Endothelial cell of hepatic sinusoid (primary cell): ENCODE data around the gene NRP2.

Experiments
- in situ Hi-C: cut with HindIII; loops from 2 replicates; pipeline ENCODE4 v1.10.0; 2017; ENCODE audit warnings: low sequenced_read_pairs

NRP2 gene, protein sequence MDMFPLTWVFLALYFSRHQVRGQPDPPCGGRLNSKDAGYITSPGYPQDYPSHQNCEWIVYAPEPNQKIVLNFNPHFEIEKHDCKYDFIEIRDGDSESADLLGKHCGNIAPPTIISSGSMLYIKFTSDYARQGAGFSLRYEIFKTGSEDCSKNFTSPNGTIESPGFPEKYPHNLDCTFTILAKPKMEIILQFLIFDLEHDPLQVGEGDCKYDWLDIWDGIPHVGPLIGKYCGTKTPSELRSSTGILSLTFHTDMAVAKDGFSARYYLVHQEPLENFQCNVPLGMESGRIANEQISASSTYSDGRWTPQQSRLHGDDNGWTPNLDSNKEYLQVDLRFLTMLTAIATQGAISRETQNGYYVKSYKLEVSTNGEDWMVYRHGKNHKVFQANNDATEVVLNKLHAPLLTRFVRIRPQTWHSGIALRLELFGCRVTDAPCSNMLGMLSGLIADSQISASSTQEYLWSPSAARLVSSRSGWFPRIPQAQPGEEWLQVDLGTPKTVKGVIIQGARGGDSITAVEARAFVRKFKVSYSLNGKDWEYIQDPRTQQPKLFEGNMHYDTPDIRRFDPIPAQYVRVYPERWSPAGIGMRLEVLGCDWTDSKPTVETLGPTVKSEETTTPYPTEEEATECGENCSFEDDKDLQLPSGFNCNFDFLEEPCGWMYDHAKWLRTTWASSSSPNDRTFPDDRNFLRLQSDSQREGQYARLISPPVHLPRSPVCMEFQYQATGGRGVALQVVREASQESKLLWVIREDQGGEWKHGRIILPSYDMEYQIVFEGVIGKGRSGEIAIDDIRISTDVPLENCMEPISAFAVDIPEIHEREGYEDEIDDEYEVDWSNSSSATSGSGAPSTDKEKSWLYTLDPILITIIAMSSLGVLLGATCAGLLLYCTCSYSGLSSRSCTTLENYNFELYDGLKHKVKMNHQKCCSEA

DNA sequence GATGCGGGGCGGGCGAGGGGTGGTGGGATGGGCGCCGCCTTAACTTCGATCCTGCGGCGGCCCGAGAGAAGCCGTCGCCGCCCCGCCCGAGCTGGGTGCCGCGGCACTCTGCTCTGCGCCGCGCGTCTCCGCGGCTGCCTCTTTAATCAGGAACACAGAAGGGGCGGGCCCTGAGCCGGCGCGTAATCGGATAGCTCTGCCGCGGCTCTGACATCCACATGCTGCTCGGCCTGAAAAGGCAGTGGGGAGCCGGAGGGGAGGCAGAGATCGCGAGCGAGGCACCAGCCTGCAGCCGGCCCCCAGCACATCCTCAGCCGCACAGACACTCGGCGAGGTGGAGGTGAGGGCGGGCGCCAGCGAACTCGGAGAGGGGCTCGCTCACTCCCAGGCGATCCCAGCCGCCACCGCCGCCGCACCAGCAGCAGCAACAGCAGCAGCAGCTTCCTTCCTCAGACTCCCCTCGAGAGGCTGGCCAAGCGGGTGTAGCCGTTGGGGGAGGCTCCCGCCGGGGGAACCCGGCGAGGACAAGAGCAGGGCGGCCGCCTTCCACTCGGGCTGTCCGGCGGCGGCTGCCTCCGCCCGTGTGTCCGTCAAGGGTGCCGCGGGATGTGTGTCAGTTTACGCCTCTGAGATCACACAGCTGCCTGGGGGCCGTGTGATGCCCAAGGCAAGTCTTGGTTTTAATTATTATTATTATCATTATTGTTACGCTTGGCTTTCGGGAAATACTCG, at the start of gene NRP2:
Gene NRP2 (plus strand): TSS at position 263 of the 732 bp plus-strand sequence. CDS start 790 bp downstream, outside the sequence.
- in situ Hi-C loops, result no loop called here

DNA sequence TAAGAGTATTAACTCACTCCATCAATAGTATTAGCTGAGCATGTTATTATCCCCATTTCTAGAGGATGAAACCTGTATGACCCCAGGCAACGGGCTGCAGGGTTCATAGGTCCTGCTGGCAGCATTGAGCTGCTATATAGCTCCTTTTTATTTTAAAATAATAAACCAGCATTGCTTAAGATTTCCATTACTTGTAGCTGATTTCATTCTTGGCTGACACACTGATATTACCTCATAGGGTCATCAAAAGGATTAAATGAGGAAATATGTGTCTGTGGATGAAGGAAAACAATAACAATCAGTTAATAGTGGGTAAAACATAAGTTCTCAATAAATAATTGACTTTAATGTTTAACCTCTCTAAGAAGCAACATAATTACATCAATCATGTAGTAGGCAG, 48.3 kb upstream of the NRP2 start:
- in situ Hi-C loops, result no loop called here

DNA sequence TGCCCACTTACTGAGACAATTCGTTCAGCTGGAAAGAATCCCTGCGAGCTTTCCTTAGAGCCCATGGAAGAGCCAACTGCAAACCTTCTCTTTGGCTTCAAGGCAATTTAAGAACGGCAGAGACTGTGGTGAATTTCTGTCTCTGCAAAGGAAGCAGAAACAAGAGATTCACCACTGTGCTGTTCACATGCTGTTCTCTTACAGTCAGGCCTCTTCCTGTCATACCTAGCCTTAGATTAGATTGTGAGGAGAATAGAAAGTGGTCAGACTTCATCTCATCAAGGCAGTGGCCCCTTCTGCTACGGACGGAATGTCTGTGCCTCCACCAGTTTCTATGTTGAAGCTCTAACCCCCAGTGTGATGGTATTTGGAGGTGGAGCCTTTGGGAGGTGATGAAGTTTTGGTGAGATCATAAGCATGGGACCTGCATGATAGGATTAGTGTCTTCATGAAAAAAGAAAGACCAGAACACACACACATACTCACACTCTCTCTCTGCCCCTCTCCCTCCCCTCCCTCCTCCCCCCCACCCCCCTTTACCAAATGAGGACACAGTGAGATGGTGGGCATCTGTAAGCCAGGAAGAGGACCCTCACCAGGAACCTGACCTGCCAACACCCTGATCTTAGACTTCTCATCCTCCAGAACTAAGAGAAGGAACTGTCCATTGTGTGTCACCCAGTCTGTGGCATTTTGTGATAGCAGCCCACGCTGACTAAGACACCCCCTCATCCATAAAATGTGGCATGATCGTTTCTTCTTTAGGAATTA, 45.6 kb upstream of the NRP2 start:
- in situ Hi-C loops, result no loop called here

DNA sequence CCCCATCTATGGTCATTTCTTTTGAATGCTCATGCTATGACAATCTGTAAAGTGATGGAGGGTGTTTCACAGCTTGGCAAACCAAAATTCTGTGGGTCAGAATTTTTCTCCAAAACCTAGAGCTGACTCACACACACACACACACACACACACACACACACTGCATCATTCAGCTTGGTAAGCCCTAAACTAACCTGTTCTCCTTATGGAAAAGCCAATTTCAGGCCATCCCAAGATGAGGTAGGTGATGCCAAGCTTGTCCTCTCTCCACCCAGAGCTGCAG, 45.0 kb upstream of the NRP2 start:
- in situ Hi-C loops, result no loop called here

DNA sequence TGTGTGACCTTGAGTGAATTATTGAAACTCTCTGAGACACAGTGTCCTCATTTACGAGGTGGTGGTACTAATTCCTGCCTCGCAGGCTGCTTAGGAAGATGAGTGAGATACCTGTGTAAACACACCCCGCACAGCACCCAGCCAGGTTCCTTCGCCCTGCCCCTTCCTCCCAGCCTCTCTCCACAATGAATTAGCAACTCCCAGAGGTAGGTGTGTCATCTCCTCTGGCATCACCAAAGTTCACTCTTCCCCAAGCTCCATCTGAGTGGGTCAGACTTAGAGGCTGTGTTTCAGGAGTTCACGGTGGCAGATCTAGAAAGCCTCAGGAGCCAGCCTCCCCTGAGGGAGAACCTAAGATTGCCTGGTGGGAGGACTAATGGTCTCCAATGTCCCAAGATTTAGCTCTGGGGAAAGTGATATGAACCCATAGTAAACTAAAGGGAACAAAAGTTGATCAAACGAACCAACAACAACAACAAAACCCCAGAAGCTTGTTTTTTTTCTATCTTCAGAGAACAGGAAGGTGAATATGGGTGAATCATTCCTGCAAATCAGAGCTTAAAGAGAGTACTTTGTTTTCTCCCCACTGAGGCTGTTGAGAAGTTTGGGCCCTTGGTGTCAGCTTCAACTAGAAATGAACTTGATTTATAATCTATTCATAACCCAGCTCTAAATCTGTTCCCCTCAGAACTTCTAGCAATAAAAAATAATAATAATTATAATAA, 44.4 kb upstream of the NRP2 start:
- in situ Hi-C loops, result no loop called here

DNA sequence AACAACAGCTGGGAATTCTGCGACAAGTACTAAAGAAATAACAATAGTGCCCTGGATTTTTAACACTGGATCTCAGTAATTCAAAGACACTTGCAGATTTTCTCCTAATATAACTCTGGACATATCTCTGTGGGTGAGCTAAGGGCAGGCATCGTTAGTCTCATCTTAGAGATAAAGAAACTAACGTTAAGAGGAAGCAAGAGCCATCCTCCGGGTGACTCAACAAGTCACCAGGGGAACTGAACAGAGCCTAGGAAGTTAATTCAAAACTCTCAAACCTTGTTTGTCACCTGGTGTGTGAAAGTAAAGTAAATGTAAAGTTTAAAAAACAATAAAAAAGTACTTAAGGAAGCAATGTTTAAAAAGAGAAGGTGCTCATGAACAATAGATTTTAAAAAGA, 41.6 kb upstream of the NRP2 start:
- in situ Hi-C loops, result no loop called here

DNA sequence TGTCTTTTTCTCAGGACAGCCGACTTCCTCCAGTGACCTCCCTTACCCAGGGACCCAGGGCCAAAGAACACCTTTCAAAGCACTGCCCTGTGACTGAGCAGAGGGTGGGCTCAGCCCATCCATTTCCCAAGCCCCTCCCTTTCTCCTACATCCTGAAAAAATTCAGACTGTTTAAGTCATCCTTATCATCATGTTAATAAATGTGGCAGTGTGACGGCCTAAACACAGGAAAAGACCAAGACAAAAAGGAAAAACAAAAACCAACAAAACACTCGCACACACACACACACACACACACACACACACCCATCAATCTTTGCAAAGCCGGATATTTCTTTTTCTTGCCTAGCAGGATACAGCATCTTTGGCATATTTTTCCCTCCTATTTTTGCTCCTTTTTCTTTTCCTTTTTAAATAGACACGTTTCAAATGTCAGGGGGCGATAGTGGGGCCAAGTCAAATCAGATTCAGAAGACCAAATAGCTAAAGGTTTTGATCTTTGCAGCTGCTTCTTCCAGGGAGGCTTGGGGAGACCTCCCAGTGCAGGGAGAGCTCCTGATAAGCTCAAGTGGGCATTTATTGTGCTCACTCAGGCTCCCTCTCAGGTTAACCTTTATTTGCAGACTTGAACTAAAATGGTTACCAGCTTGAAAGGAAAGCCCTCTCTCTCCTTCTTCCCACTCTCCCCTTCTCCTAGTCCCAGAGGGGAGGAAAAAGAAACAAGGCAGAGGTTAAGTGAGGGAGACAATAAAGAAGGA, 39.5 kb upstream of the NRP2 start:
- in situ Hi-C loops, result no loop called here

DNA sequence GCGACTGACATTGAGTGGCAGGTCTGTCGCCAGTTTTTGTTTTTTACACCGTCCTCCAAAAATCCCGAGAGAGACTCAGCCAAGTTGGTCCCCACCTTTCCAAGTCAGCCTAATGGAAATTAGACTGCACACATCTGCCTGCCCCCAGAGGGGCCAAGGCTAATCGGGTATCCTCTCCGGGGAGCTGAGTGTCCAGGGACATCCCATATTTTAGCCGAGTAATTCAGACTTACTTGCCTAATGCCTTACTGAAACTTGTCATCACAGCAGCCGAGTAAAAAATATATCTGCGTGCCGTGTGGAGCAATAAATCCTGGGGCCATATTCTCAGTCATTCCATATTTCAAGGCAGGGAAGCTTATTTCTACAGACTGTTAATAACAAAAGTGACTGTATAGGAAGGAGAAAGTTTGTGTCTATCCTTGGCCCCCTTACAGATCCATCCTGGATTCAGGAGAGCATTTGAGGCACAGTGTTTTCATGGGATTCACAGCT, 38.9 kb upstream of the NRP2 start:
- in situ Hi-C loops, result no loop called here

DNA sequence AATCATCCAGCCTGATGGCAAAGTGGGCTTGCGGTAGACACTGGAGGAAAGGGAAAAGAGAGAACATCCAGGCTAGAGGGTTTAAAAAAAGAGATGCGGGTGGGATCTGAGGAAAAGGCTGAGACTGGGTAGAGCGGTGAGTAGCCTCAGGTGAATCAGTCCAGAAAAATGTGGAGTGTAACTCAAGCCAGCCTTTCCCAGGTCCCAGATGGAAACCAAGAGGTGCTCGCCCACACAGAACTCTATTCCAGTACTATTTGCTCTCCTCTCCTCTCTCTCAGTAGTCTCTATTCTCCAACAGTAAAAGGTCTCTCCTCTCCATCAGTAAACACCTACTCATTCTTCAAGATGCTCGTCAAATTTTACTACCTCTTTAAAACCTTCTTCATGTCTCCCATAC, 38.3 kb upstream of the NRP2 start:
- in situ Hi-C loops, result no loop called here

DNA sequence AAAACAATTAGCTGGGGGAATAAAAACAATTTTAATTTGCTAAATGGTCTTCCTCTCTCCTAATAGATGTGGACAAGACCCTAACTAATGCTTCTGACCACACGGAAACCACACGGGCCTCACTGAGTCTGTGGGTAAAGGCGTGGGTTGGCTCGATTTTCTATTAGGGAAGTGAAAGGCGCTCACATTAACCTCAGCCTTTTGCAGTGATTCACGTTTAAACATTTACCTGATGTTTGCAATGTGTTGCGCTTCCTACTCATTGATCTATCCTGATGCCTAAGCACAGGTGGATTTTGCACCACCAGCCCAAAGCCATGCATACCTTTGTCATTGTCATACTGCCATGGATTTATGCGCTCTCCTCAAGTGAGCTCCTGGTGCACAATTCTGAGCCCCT, 35.6 kb upstream of the NRP2 start:
- in situ Hi-C loops, result no loop called here

DNA sequence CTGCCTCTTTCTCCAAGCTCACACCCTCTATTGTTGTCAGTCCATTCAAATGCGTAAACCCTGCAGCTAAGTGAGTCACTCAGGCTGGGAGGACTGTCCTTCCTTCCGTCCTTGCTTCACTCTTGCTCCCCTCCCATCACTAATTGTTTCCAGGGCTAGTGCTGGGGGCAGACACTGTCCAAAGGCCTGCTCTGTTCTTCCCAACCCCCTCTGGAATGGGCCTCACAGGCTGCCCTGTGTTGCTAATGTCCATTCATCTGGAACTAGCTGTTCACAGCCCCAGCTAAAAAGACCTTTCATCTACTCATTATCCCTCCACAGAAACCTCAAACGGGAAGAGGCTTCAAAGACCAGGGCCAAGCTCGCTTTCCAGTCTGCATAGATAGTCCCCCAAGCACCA, 31.9 kb upstream of the NRP2 start:
- in situ Hi-C loops, result no loop called here

DNA sequence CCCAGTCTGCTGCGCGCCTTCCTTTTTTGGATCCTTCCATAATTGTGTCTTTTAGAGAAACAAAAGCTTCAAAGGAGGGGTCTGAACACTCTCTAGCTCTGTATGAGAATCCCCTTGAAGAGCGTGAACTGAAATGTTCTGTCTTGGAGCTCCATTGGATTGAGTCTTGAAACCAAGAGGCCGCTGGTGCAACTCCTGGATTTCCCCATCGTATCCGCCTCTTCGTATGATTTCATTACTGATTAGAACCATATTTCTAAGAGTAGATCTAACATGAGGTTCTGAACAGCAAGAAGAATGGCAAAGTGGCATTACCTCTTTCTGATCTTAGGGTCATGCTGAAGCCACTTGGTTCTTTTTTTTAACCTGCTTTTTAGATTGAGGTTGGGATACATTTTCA, 31.4 kb upstream of the NRP2 start:
- in situ Hi-C loops, result no loop called here

DNA sequence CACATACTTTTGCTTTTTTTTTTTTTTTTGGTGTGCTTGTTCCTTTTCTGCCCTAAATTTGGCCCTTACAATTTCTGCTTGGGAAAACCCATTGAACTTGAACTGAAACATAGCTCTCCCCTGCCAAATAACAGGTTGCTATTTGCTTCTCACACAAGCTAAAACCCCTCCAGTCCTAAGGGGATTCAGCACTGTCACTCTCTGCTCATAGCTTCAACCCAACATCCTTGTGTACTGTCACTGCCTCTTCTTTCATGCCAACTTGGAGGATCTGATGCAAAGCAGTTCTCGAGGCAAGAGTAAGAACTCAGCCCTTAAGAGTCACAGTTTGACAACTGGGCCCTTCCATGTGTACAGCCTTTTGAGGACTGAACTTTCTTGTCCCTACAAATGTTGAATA, 30.6 kb upstream of the NRP2 start:
- in situ Hi-C loops, result no loop called here

DNA sequence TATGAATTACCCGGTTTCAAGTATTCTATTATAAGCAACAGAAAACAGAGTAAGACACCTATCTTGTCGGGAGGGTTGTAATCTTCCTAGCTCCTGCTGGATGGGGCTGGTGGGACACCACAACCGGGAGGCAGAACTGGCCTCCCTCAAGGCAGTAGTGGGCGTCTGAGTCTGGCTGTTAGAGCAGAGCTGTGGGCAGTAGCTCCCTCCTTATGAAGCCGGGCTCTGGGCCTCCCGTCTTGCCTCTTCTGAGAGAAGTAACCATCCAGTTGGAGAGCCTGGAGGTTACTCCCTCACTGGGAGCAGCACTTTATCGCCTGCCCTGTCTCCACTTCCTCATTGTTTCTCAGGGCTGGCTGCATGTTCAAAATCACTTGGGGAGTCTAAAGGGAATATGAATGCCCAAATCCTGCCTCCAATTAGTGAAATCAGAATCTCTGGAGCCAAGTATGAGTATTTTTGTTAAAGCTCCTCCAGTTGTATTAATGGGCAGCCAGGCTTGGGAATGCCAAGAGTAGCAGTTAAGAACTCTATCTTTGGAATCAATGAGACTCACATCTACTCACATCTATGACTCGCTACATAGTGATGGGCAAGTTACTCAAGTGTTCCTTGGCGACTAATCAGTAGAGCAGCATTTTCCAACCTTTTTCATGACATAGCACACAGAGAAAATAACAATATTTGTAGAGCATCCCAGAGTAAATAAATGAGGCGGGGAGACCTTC, 27.3 kb upstream of the NRP2 start:
- in situ Hi-C loops, result no loop called here

DNA sequence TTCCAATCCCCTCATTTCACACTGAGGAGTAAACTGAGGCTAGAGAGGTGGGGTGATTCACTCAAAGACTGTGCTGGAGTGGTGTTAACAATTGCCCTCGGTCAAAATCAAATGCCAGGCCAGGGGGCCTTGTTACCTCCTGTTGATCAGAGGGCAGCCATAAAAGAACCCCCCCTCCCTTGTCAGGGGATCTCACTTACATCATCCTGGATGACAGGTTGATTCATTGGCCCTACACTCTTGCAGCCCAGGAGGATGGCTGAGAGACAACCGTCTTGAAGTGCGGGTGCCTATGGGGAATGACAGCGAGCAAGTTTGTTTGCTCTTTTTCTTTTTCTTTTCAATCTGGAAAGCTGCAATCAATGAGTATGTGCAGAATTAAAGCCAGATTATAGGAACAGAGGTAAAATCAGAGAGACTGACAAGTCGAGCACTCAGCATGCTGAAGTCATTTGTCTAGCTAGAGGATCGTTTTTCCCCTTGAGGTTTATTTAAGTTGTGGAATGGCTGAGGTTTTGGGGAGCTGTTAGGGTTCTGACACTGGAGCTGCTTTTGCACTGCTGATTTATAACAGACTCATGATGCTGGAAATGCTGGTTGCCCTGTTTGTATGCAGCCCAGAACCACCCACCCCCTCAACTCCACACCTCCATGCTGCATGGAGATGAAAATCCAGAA, 26.4 kb upstream of the NRP2 start:
- in situ Hi-C loops, result no loop called here

DNA sequence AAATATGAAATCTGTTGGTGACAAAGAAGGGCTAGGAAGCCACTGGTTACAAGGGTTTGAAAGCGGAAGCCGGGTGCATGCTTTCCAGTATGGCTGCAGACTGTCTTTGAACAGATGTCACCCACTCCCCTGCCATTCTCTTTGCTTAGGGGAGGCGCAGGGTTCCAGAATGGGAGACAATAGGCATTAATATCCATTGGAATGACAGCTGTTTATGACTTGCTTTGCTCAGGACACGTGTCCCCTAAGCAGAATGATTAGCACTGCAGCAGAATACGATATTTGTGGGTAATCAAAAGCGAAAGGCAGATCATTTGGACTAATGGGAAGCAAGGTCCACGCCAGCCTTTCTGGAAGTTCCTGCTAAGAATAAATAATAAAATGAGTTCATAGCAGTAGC, 25.8 kb upstream of the NRP2 start:
- in situ Hi-C loops, result no loop called here

DNA sequence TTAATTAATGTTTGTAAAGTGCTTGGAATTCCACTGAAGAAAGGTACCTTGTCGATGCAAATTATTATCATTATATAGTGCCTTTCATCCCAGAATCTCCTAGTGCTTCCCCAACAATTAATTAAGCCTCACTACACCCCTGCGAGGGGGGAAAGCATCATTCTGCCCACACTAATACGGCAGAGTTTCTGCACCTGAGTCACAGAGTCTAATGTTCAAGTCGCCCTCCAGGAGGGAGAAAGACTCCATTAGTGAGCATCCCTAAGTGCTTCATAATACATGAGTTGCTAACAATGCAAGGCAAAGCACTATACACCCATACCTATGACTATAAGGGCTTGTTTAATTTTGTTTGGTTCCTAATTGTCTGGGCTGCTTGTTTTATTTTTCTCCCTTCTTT, 25.4 kb upstream of the NRP2 start:
- in situ Hi-C loops, result no loop called here

DNA sequence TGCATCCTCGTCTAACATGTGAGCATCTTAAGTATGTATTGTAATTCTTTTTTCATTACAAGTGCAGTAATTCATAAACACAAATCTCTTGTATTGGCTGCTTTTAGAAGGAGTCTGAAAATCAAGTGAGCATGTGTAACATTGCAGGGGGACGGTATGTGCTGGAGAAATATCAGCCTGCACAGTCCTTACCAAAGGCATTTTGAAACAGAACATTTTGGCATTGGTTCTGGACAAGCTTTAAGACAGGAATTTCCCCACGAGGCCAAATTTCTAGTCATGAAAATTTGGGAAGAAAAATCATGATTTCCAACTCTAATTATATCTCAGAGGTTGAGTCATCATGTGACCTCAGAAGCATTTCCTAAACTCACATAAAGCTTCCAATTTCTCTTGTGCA, 24.7 kb upstream of the NRP2 start:
- in situ Hi-C loops, result no loop called here
